Naive thymus-derived CD4-positive, alpha-beta T cell (primary cell): Measurements from ENCODE around the gene SLX4. TPM values are rescaled to one million over a fixed set of nuclear protein-coding genes. Genes with fewer than 3 reads are reported as not detected.

Experiments
- ATAC-seq: fragments of 150-1000 bp; cut with Tn5 transposase; 2 replicates; pipeline ENCODE4 v1.10.0; 2021; ENCODE audit warnings: mild to moderate bottlenecking, moderate library complexity
- CTCF ChIA-PET: fragments of 350-600 bp; sonication (Branson Sonifier 250); formaldehyde crosslinking; loops from one replicate; lab custom pipeline; 2021; ENCODE audit warnings: antibody characterized with exemption; lab: Charles Lee
- POLR2A ChIA-PET: fragments of 350-600 bp; sonication (Branson Sonifier 250); formaldehyde crosslinking; loops from one replicate; lab custom pipeline; 2021; ENCODE audit warnings: antibody characterized with exemption, inconsistent platforms; lab: Charles Lee
- DNase-seq, 9 donors: peaks; one replicate each; pipeline versions ENCODE4 v3.0.0 to v3.0.0-alpha.2; 2020 to 2022; ENCODE audit warnings: mixed read lengths in 1 of 9
- H3K27ac ChIP-seq: one replicate; pipeline ENCODE4 v1.7.0; 2013; ENCODE audit warnings: mild to moderate bottlenecking, low read depth, low read length, moderate library complexity
- H3K27me3 ChIP-seq, 2 donors: one replicate each; pipeline ENCODE4 v1.7.0; 2013; ENCODE audit warnings: low read length in 2 of 2, mild to moderate bottlenecking in 2 of 2, moderate library complexity in 2 of 2; ENCODE audit not compliant: control insufficient read depth in 2 of 2, insufficient read depth in 2 of 2
- H3K36me3 ChIP-seq, 3 experiments: 1 replicate in 2 of 3; 2 replicates in 1 of 3; pipeline ENCODE4 v1.7.0; 2013; ENCODE audit warnings: low read length in 3 of 3, mild to moderate bottlenecking in 3 of 3, moderate library complexity in 1 of 3; ENCODE audit not compliant: insufficient read depth in 3 of 3, control insufficient read depth in 2 of 3
- H3K4me1 ChIP-seq, 2 donors: one replicate each; pipeline ENCODE4 v1.7.0; 2013; ENCODE audit warnings: low read length in 2 of 2, mild to moderate bottlenecking in 2 of 2, moderate library complexity in 1 of 2; ENCODE audit not compliant: control insufficient read depth in 2 of 2, insufficient read depth in 2 of 2
- H3K4me3 ChIP-seq: 2 replicates; pipeline ENCODE4 v1.7.0; 2013; ENCODE audit warnings: mild to moderate bottlenecking, low read length
- H3K9me3 ChIP-seq, 3 experiments: 1 replicate in 2 of 3; 2 replicates in 1 of 3; pipeline ENCODE4 v1.7.0; 2013; ENCODE audit warnings: low read length in 3 of 3; ENCODE audit not compliant: control insufficient read depth in 2 of 3
- H3K27ac Mint-ChIP-seq, 9 donors: one replicate each; pipeline ENCODE4 v1.8.0; 2020 to 2022; ENCODE audit warnings: mixed read lengths in 9 of 9, mild to moderate bottlenecking in 8 of 9, moderate library complexity in 5 of 9, inconsistent platforms in 2 of 9
- H3K27me3 Mint-ChIP-seq, 5 donors: one replicate each; pipeline ENCODE4 v1.8.0; 2021 to 2022; ENCODE audit warnings: mixed read lengths in 5 of 5, mild to moderate bottlenecking in 1 of 5
- H3K36me3 Mint-ChIP-seq, 5 donors: one replicate each; pipeline ENCODE4 v1.8.0; 2020 to 2022; ENCODE audit warnings: mixed read lengths in 5 of 5, mild to moderate bottlenecking in 3 of 5, inconsistent platforms in 1 of 5
- H3K4me1 Mint-ChIP-seq, 7 donors: one replicate each; pipeline ENCODE4 v1.8.0; 2020 to 2022; ENCODE audit warnings: mixed read lengths in 7 of 7, mild to moderate bottlenecking in 3 of 7, inconsistent platforms in 1 of 7
- H3K4me3 Mint-ChIP-seq, 10 donors: one replicate each; pipeline ENCODE4 v1.8.0; 2020 to 2022; ENCODE audit warnings: mild to moderate bottlenecking in 10 of 10, mixed read lengths in 10 of 10, moderate library complexity in 6 of 10, inconsistent platforms in 2 of 10
- H3K9me3 Mint-ChIP-seq, 11 donors: one replicate each; pipeline ENCODE4 v1.8.0; 2020 to 2022; ENCODE audit warnings: mixed read lengths in 11 of 11, mild to moderate bottlenecking in 4 of 11, inconsistent platforms in 1 of 11, moderate library complexity in 1 of 11
- intact Hi-C, 2 donors: fragments of 100-400 bp; cut with micrococcal nuclease; formaldehyde crosslinking; loops; one replicate each; pipeline ENCODE4 v1.15.1; 2023
- polyA plus RNA-seq, 2 donors: library from polyadenylated mRNA; unstranded; fragments of 300-500 nt; fragmentation: Illumina TruSeq; gene quantifications; one replicate each; pipeline ENCODE4 v1.2.3, GENCODE V29; 2021
- total RNA-seq, 6 experiments: library from RNA in 5 of 6; stranded (reverse) in 5 of 6; gene quantifications; 1 replicate in 5 of 6; 2 replicates in 1 of 6; pipeline ENCODE4 v1.2.3 and lab custom pipeline; 2021 to 2026

The SLX4 gene
- total and polyA plus RNA-seq, 7 experiments from 2014 or later = 0.89 to 12.5 (median 7.5) TPM

DNA sequence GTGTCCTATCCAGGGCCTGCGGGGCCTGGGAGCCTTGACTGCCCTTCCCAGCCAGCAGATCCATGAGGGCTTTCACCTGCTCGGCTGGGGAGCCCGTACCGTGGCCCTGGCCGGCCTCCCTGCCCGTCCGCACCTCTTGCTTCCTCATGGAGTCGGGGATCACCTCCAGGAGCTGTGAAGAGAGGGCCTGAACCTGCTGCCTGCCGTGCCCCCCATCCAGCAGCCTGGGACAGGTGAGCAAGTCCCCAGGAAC is 46.6 kb downstream of the SLX4 start:
- DNase-seq (no peak), ATAC-seq (no peak)
- Histone ChIP-seq H3K4me3 (no peak overlapping the region), H3K27ac (no peak overlapping the region), H3K36me3 (peaks cover 10 to 84% (median 25%) of the 10 kb centered on the region in 3 experiments), H3K27me3 (no peaks in the 10 kb centered on the region), H3K9me3 (no peaks in the 10 kb centered on the region), H3K4me1 (peaks cover 0 to 2% of the 10 kb centered on the region in 2 donors)
- POLR2A ChIA-PET = no interaction called here
- intact Hi-C loops = no loop called here
- CTCF ChIA-PET = no interaction called here
- H3K36me3 Mint-ChIP-seq = peaks cover 0 to 27% (median 7%) of the 10 kb centered on the region in 5 donors
- H3K27me3 Mint-ChIP-seq = no peaks in the 10 kb centered on the region
- H3K27ac Mint-ChIP-seq = no peak overlapping the region
- no peak overlapping the region for H3K4me3 Mint-ChIP-seq
- no peaks in the 10 kb centered on the region for H3K9me3 Mint-ChIP-seq
- H3K4me1 Mint-ChIP-seq = peaks cover 0 to 5% (median 4%) of the 10 kb centered on the region in 7 donors

DNA sequence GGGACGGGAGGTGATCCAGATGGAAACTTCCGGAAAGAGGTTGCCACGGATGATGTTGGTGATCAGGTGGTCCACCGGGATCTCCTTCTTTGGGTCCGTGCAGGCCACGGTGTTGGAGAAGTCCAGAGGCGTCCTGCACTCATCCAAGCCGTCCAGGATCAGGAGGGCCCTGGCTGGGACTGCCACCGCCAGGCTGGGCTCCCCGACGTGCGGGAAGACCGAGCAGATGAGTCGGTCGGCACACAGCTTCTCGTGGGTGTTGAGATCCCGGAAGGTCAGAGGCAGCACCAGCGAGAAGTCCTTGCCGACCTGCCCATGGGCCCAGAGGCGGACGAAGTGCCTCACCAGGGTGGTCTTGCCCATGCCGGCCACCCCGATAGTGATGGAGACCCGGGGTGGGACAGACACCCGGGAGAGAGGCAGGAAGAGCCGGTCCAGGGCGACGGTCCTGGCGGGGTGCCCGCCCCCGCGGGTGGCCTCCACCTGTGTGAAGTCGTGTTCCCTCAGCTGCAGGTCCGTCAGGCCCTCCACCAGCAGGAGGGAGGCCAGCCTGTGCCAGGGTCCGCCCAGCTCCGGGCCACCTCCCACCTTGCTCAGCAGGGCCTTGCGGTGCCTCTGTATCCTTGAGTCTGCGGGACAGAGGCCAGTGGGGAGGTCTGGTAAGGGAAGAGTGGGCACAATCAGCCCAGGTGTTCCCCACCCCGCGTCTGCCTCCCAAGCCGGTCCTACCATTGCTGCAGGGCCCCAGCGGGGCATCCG is 47.1 kb downstream of the SLX4 start:
- H3K27me3 Mint-ChIP-seq = no peaks in the 10 kb centered on the region
- ATAC-seq (no peak), DNase-seq (no peak)
- Histone ChIP-seq H3K9me3 (no peaks in the 10 kb centered on the region), H3K4me1 (no peaks in the 10 kb centered on the region), H3K27ac (no peak overlapping the region), H3K4me3 (no peak overlapping the region), H3K27me3 (no peaks in the 10 kb centered on the region), H3K36me3 (peaks cover 10 to 82% (median 25%) of the 10 kb centered on the region in 3 experiments)
- H3K9me3 Mint-ChIP-seq = no peaks in the 10 kb centered on the region
- peaks cover 0 to 26% (median 7%) of the 10 kb centered on the region in 5 donors for H3K36me3 Mint-ChIP-seq
- intact Hi-C loops = no loop called here
- no peak overlapping the region for H3K27ac Mint-ChIP-seq
- POLR2A ChIA-PET = no interaction called here
- H3K4me1 Mint-ChIP-seq = peaks cover 0 to 5% (median 4%) of the 10 kb centered on the region in 7 donors
- H3K4me3 Mint-ChIP-seq = no peak overlapping the region
- CTCF ChIA-PET = no interaction called here

DNA sequence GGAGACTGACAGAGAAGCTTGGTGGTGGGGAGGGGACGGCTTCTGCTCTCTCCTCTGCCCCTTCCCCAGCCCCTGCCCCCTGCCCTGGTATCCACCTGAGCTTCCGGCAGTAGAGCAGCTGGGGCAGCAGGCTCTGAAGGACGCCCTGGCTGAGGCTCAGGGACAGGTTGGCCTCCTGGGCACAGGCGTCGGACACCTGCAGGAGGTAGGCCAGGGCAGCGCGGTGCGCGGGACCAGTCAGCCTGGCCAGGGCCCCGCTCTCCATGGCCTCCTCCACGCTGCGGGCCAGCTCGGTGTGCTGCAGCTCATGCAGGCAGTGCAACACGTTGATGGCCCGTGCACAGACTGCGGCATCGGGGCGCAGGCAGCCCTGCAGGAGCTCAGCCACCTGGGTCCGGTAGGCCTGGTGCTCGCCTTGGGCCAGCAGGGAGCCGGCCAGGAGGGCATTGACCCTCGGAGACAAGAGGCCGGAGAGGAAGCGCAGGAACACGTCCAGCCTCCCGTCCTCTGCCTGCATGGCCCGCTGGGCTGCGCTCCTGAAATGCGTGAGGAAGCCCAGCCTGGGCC is 48.4 kb downstream of the SLX4 start:
- H3K27ac ChIP-seq = no peak overlapping the region
- H3K9me3 Mint-ChIP-seq = no peaks in the 10 kb centered on the region
- ATAC-seq (no peak), DNase-seq (no peak)
- H3K4me3 ChIP-seq = no peak overlapping the region
- intact Hi-C loops = no loop called here
- H3K36me3 ChIP-seq = peaks cover 10 to 87% (median 28%) of the 10 kb centered on the region in 3 experiments
- H3K27me3 ChIP-seq = no peaks in the 10 kb centered on the region
- no peak overlapping the region for H3K4me3 Mint-ChIP-seq
- ChIA-PET POLR2A (no interaction called here), CTCF (interaction anchor here (0.7 kb wide), 1 partner anchor 1491 kb away, joined by 5 read pairs; no protein-coding TSS in a partner anchor)
- no peak overlapping the region for H3K27ac Mint-ChIP-seq
- no peaks in the 10 kb centered on the region for H3K27me3 Mint-ChIP-seq
- H3K36me3 Mint-ChIP-seq = peaks cover 0 to 26% (median 4%) of the 10 kb centered on the region in 5 donors
- peaks cover 0 to 2% (median 0%) of the 10 kb centered on the region in 7 donors for H3K4me1 Mint-ChIP-seq
- H3K9me3 ChIP-seq = no peaks in the 10 kb centered on the region
- H3K4me1 ChIP-seq = no peaks in the 10 kb centered on the region

DNA sequence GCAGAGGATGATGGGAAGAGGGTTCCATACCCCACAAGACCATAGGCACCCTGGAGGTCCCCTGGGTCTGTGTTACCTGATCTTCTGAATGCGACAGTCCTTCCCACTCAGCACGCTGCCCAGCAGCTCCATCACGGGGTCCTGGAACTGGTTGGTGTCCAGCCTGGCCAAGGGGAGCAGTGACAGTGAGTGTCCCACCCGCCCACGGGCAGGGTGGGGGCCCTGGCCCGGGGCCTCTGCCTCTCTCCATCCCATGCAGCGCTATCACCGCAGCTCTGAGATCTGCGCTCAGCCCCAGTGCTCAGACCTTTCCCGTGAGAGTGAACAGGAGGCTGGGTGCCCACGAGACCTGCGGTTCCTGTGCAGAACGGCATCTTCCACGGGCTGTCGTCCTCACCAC is 49.8 kb downstream of the SLX4 start:
- H3K27me3 Mint-ChIP-seq = no peaks in the 10 kb centered on the region
- no peak overlapping the region for H3K4me3 ChIP-seq
- H3K9me3 ChIP-seq = no peaks in the 10 kb centered on the region
- peaks cover 0 to 2% (median 0%) of the 10 kb centered on the region in 7 donors for H3K4me1 Mint-ChIP-seq
- H3K4me3 Mint-ChIP-seq = no peak overlapping the region
- CTCF ChIA-PET = no interaction called here
- intact Hi-C loops = no loop called here
- POLR2A ChIA-PET = no interaction called here
- no peak overlapping the region for H3K27ac ChIP-seq
- no peaks in the 10 kb centered on the region for H3K4me1 ChIP-seq
- H3K36me3 Mint-ChIP-seq = peaks cover 4 to 37% (median 10%) of the 10 kb centered on the region in 5 donors
- no peaks in the 10 kb centered on the region for H3K9me3 Mint-ChIP-seq
- H3K27ac Mint-ChIP-seq = peak overlapping the region in 3 of 9 donors; percentile 37 to 77 (median 48)
- no peak for ATAC-seq
- no peak for DNase-seq
- no peaks in the 10 kb centered on the region for H3K27me3 ChIP-seq
- H3K36me3 ChIP-seq = peaks cover 10 to 89% (median 37%) of the 10 kb centered on the region in 3 experiments

DNA sequence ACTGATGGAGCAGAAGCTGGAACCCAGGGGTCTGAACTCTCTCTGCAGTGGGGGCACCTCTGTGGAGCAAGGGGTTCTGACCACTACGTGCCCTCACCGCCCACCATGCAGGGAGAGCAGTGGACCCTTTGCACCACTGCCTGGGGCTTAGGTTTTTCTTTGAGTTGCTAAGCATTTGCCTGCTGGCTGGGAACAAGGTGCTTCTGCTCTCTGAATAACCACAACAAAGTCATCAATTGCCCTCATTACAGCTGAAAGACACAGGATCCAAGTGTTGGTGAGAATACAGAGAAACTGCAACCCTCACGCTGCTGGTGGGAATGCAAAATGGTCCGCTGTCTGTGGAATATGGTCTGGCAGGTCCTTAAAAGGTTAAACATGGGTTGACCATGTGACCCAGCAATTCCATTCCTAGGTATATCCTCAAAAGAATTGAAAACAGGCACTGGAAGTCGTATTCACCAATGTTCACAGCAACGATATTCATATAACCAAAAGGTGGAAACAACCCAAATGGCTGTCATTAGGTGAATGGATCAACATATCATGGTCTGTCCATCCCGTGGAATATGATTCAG is 57.0 kb downstream of the SLX4 start:
- Mint-ChIP-seq H3K36me3 (peaks cover 25 to 53% (median 31%) of the 10 kb centered on the region in 5 donors), H3K27ac (peak overlapping the region in 3 of 9 donors; percentile 31 to 67 (median 62)), H3K27me3 (no peaks in the 10 kb centered on the region), H3K4me1 (peaks cover 3 to 16% (median 8%) of the 10 kb centered on the region in 7 donors), H3K4me3 (no peak overlapping the region), H3K9me3 (peaks cover 0 to 7% (median 0%) of the 10 kb centered on the region in 11 donors)
- no peaks in the 10 kb centered on the region for H3K4me1 ChIP-seq
- H3K9me3 ChIP-seq = no peaks in the 10 kb centered on the region
- DNase-seq = no peak
- no peak for ATAC-seq
- intact Hi-C loops = no loop called here
- H3K36me3 ChIP-seq = peaks cover 35 to 92% (median 47%) of the 10 kb centered on the region in 3 experiments
- H3K4me3 ChIP-seq = no peak overlapping the region
- H3K27me3 ChIP-seq = no peaks in the 10 kb centered on the region
- peak overlapping the region; percentile 39 for H3K27ac ChIP-seq
- CTCF ChIA-PET = no interaction called here
- POLR2A ChIA-PET = no interaction called here

DNA sequence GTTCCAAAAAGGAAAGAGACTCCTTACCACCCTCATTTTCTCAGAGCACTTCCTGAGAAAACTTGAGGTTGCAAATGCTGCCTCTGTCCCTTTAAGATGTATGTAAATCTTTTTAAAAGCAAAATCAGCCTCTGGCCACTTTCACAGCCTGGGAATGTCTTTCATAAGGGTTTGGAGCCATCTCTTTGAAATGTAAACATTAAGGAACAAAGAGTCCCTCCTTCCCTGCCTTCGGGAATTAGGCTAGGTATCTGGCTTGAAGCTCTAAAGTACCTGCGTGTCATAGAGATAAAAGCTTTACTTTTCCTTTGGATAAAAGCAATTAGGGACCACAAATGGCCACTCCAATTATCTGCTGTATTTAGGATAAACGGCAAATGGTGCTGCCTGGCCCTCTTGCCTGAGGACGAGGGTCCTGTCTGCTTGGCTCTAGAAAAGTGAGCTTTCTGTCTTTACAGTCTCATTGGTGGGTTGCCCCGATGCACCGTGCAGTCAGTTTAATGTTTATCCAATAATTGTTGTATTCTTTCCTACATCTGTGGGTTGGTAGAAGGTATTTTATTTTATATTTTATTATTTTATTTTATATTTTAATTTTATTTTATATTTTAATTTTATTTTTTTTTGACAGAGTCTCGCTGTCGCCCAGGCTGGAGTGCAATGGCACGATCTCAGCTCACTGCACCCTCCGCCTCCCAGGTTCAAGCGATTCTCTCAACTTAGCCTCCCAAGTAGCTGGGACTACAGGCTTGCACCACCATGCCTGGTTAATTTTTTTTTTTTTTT is 58.1 kb downstream of the SLX4 start:
- H3K4me3 ChIP-seq = no peak overlapping the region
- CTCF ChIA-PET = no interaction called here
- Mint-ChIP-seq H3K9me3 (peaks cover 0 to 7% (median 0%) of the 10 kb centered on the region in 11 donors), H3K27ac (no peak overlapping the region), H3K27me3 (no peaks in the 10 kb centered on the region), H3K4me1 (peaks cover 3 to 16% (median 8%) of the 10 kb centered on the region in 7 donors), H3K4me3 (no peak overlapping the region), H3K36me3 (peaks cover 29 to 61% (median 31%) of the 10 kb centered on the region in 5 donors)
- H3K36me3 ChIP-seq = peaks cover 35 to 94% (median 43%) of the 10 kb centered on the region in 3 experiments
- no peak for DNase-seq
- no peaks in the 10 kb centered on the region for H3K27me3 ChIP-seq
- intact Hi-C loops = no loop called here
- no peaks in the 10 kb centered on the region for H3K9me3 ChIP-seq
- no peak overlapping the region for H3K27ac ChIP-seq
- ATAC-seq = no peak
- POLR2A ChIA-PET = no interaction called here
- H3K4me1 ChIP-seq = no peaks in the 10 kb centered on the region
